RWPE2 (cell line): ENCODE results near the gene IL16.

Experiments
- ATAC-seq: fragments of 200-7000 bp; cut with Tn5 transposase; 3 replicates; pipeline ENCODE4 v1.9.1; 2021; ENCODE audit warnings: low read depth
- DNase-seq: peaks from one replicate; pipeline ENCODE4 v3.0.0-alpha.2; 2020; ENCODE audit warnings: low spot score
- H3K27ac ChIP-seq: fragments of 450-650 bp; 2 replicates; pipeline ENCODE4 v1.5.1; 2017; ENCODE audit warnings: mild to moderate bottlenecking; ENCODE audit not compliant: poor library complexity, severe bottlenecking
- H3K27me3 ChIP-seq: fragments of 250-450 bp; sonication (Bioruptor Pico); 2 replicates; pipeline ENCODE4 v1.5.1; 2021; ENCODE audit warnings: mild to moderate bottlenecking, moderate library complexity; ENCODE audit not compliant: insufficient read depth, poor library complexity, severe bottlenecking
- H3K36me3 ChIP-seq: fragments of 250-450 bp; sonication (Bioruptor Pico); 2 replicates; pipeline ENCODE4 v1.5.1; 2020; ENCODE audit warnings: low read depth, mild to moderate bottlenecking, moderate library complexity
- H3K4me1 ChIP-seq: fragments of 250-450 bp; sonication (Bioruptor Pico); 2 replicates; pipeline ENCODE4 v1.5.1; 2021; ENCODE audit warnings: mild to moderate bottlenecking, moderate library complexity; ENCODE audit not compliant: insufficient read depth, poor library complexity, severe bottlenecking
- H3K4me3 ChIP-seq: fragments of 250-450 bp; sonication (Bioruptor Pico); 2 replicates; pipeline ENCODE4 v1.5.1; 2021; ENCODE audit warnings: mild to moderate bottlenecking, moderate library complexity; ENCODE audit not compliant: severe bottlenecking
- H3K9me3 ChIP-seq: fragments of 250-450 bp; sonication (Bioruptor Pico); 2 replicates; pipeline ENCODE4 v1.5.1; 2021; ENCODE audit warnings: mild to moderate bottlenecking, moderate library complexity; ENCODE audit not compliant: severe bottlenecking
- TF ChIP-seq, protein P1 (sequence below): fragments of 450-650 bp; IDR thresholded peaks from one replicate; pipeline ENCODE4 v1.5.1; 2017; ENCODE audit warnings: mild to moderate bottlenecking, moderate library complexity; ENCODE audit not compliant: poor library complexity, severe bottlenecking

The IL16 gene

DNA sequence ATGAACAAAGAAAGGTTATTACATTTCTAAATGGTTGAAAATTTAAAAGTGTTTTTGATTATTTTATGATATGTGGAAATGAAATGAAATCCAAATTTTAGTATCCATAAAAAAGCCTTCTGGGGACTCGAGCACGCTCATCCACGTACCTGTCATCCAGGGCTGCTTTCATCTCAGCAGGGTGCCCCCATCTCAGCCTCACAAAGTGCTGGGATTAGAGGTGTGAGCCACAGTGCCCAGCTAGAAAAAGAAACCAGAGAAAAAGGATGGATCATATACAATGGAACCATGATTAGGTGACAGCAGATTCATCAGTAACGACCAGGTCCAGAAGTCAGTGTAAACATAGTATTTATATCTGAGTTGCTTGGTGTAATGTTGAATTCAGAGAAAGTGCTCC is 77.6 kb downstream of the IL16 start:
- no peak overlapping the region for H3K4me3 ChIP-seq
- H3K4me1 ChIP-seq: peaks cover 7% of the 10 kb centered on the region
- DNase-seq (no peak), ATAC-seq (no peak)
- TF ChIP-seq, protein P1, sequence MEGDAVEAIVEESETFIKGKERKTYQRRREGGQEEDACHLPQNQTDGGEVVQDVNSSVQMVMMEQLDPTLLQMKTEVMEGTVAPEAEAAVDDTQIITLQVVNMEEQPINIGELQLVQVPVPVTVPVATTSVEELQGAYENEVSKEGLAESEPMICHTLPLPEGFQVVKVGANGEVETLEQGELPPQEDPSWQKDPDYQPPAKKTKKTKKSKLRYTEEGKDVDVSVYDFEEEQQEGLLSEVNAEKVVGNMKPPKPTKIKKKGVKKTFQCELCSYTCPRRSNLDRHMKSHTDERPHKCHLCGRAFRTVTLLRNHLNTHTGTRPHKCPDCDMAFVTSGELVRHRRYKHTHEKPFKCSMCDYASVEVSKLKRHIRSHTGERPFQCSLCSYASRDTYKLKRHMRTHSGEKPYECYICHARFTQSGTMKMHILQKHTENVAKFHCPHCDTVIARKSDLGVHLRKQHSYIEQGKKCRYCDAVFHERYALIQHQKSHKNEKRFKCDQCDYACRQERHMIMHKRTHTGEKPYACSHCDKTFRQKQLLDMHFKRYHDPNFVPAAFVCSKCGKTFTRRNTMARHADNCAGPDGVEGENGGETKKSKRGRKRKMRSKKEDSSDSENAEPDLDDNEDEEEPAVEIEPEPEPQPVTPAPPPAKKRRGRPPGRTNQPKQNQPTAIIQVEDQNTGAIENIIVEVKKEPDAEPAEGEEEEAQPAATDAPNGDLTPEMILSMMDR: no peak
- H3K36me3 ChIP-seq: no peaks in the 10 kb centered on the region
- no peaks in the 10 kb centered on the region for H3K27me3 ChIP-seq
- H3K27ac ChIP-seq: no peak overlapping the region
- H3K9me3 ChIP-seq: no peaks in the 10 kb centered on the region

DNA sequence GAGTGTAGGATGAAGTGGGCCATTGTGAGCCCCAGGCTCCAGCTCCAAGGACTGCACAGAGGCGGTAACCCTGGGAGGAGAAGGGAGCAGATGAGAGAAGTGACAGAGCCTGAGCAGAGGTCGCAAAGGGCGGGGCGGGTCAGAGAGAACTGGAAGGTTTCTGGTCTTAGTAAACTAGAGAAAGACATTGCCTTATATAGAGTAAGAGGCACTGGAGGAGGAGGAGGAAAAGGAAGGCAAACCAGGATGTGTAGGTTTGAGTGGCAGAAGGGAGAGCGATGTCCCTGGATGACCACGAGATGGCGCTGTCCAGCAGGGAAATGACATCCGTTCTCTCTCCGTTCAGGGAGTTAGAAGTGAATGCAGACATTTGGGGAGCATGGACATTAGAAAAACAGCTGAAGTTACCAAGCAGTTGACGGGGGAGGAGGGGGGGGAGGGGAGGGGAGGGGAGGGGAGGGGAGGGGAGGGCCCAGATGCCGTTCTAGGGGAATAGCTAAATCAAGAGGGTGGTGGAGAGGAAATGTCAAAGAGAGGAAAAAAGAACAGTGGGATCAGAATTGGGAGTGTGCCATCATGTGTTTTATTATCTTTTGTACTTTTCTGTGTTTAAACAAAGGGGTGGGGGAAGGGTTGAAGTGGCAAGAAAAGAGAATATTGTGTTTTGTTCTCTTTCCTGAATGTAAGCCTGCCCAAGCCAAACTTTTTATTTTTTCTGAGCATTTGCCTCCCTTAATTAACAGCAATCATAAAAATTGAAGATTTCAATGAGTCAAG is 78.4 kb downstream of the IL16 start:
- peak; percentile 85 for ATAC-seq
- Histone ChIP-seq H3K27me3 (no peaks in the 10 kb centered on the region), H3K4me3 (no peak overlapping the region), H3K36me3 (no peaks in the 10 kb centered on the region), H3K4me1 (peaks cover 14% of the 10 kb centered on the region), H3K9me3 (no peaks in the 10 kb centered on the region), H3K27ac (no peak overlapping the region)
- TF ChIP-seq, protein P1: peak; percentile 82
- no peak for DNase-seq

GRCh38 chr15:81275711-81276392 is 79.2 kb downstream of the IL16 start:
- TF ChIP-seq, protein P1: no peak
- ATAC-seq (no peak), DNase-seq (peak; percentile 17)
- Histone ChIP-seq H3K9me3 (no peaks in the 10 kb centered on the region), H3K4me1 (peaks cover 17% of the 10 kb centered on the region), H3K27ac (no peak overlapping the region), H3K27me3 (no peaks in the 10 kb centered on the region), H3K4me3 (no peak overlapping the region), H3K36me3 (no peaks in the 10 kb centered on the region)

GRCh38 chr15:81276967-81277366 is 80.3 kb downstream of the IL16 start:
- no peak for ATAC-seq
- no peaks in the 10 kb centered on the region for H3K36me3 ChIP-seq
- no peak overlapping the region for H3K4me3 ChIP-seq
- peaks cover 16% of the 10 kb centered on the region for H3K4me1 ChIP-seq
- no peaks in the 10 kb centered on the region for H3K27me3 ChIP-seq
- H3K27ac ChIP-seq: no peak overlapping the region
- no peak for DNase-seq
- no peaks in the 10 kb centered on the region for H3K9me3 ChIP-seq
- TF ChIP-seq, protein P1: no peak

DNA sequence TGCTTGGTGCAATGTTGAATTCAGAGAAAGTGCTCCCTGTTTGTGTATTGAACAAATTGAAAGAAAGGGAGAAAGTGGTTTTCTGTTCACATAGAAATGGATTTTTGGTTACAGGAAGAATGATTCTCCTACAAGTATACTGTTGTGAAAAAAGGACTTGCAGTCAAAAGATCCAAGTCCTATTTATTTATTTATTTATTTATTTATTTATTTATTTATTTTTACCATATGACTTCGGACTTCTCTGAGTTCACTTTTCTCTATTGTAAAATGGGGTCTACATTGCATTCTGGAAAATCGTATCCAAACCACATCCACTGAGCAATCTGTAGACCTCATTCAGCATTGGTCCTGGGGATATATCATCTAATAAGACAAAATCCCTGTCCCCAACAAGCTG is 81.2 kb downstream of the IL16 start:
- Histone ChIP-seq H3K36me3 (no peaks in the 10 kb centered on the region), H3K27me3 (no peaks in the 10 kb centered on the region), H3K4me3 (no peak overlapping the region), H3K27ac (no peak overlapping the region), H3K9me3 (no peaks in the 10 kb centered on the region), H3K4me1 (peaks cover 16% of the 10 kb centered on the region)
- DNase-seq (no peak), ATAC-seq (no peak)
- TF ChIP-seq, protein P1: no peak
